ENCODE data around the gene ZNF276.

DNA sequence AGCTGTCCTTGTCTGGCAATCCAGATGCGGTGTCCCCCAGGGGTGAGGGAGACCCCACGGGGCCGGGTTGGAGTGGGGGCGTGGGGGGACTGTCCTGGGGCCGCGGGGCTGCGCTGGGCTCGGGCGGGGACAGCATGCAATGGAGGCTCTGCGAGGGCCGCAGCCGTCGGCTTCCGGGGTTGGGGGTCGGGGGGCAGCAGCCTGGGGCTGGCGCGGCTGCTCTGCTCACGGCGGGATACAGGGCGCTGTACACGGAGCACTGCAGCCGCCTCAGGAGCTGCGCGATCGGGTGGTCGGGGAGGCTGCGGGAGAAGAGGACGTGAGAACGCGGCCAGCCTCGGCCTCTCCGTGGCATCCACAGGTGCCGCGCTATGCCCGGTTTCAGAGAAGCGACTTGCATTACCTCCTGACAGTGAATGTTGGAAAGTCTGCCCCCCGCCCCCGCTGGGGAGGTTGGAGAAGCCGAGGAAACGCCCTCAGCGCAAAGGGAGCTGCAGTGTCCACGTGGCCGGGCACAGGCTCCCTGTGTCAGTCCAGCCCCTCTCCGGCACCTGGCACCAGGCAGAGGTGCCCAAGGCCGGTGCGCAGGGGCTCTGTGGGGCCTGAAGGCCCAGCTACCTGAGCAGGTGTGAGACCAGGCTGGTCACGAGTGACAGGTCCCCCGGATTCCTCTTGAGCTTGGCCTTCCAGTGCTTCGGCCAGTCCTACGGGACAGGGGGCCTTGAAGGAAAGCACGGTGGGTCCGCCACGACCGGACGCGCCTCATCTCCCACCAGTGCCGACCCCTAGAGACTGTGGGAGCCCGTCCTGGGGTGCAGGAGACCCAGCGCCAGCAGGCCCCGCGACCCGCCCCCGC lies 10.4 kb upstream of the ZNF276 start:
- TF ChIP-seq EZH2 (IDR thresholded peaks at IDR 0.05) (no peak), POLR2AphosphoS5 (IDR thresholded peaks at IDR 0.05; ENCODE audit: borderline replicate concordance, low read depth, low read length) (no peak)
